ENCODE measurements around the gene GALNT9.

GRCh38 chr12:132376464-132376830 is 47.1 kb upstream of the GALNT9 start:
- TF ChIP-seq CTCF (IDR thresholded peaks at IDR 0.05) (no peak), POLR2A (IDR thresholded peaks at IDR 0.05) (no peak)
